GM18519 (cell line): ENCODE results near the gene WASF2.
"Not testable (repeated sequence)": the region's sequence is repeated elsewhere in the genome, so short reads cannot be mapped to it uniquely, and the experiment has no call there.

ENCODE experiments used
- ATAC-seq: cut with Tn5 transposase; IDR thresholded peaks from one replicate; pipeline ENCODE4 v1.9.1; 2021; ENCODE audit warnings: mild to moderate bottlenecking, moderate library complexity; ENCODE audit not compliant: unreplicated experiment, low FRiP score

Gene WASF2

DNA sequence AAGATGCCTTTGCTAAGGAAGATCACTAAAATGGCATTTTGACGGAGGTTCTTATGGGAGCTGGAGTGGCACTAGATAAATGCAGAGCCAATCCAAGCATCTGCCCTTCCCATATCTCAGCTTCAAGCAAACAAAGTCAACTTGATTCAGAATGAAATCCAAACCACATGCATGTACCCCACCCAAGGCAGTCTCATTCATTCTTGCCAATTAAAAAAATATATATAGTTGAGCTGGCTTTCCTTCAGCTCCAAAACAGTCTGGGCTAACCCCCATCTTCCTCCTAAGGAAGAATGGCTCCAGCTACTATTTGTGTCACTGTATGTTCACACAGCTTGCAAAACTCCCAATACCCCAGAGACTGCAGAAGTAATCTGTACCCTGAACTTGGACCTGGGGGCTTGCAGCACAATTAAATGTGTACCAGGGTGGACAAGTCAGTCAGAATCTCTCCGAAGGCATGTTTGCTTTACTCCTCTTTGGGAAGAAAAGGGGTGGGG lies 62.1 kb downstream of the WASF2 start:
- no peak for ATAC-seq

GRCh38 chr1:27427329-27427728 lies 62.6 kb downstream of the WASF2 start:
- ATAC-seq = no peak

DNA sequence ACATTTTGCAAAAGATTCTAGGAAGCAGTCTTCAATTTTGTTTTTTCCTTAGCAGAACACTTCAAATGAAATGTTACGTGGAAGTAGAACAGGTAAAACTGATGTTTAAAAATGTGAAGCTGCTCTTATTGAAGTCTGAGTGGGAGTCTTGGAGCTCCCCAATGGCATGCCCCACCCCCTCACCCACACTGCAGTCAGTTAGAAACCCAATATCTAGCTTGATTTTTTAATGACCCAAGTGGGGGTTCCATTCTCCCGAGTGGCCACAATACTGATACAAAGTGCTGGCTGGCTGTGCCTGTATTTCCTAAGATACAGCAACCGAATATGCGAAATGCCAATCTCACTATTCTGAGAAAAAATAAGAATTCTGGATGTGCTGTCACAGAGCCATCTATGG lies 66.3 kb downstream of the WASF2 start:
- no peak for ATAC-seq

GRCh38 chr1:27418326-27419185 lies 71.4 kb downstream of the WASF2 start:
- no peak for ATAC-seq

DNA sequence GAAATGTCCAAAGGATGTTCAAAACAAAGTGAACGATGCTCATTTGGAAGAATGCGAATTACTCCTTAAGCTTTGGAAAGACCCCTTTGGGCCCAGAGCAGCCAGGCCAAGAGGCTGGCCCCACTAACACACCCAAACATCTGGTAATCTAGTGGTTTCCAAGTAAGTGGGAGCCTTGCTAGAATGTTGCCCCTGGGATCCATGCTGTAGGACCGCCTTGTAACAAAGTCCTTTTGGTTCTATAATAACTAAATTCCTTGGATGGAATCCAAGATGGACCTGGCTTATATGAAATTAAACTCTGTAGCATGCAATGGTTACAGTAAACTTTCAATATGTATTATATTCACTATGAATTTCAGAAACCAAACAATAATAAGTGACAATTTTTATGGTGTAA lies 72.3 kb downstream of the WASF2 start:
- ATAC-seq = no peak

DNA sequence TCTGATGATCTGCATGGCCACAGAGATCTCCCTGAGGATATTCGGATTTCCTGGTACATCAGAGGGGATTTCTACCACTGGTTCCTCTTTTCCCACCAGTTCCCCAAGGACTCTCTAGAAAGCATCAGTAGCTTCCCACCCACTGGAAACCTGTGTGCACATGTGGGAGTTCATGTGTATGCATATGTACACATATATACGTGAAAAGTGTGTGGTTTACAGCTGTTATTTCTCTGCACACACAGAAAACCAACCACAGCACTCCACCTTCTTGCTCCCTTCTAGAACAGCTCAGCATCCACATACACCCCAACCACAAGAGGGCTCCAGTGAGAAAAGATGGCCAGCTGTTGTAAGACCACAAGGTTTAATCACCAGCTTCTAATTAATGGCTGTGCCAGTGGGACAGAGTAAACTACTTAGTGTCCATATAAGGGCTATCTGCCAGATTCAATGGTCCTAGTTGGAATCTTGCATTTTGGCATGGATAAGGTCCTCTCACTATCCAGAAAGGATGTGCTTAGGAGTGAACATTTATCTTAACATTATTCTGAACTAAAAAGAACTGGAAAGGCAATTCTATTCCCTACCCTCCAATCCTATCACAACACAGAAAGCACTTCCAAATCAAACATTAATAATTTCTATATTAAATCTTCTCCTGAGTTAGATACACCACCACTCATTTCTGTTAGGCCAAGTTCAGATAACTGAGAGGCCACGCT lies 73.4 kb downstream of the WASF2 start:
- no peak for ATAC-seq

DNA sequence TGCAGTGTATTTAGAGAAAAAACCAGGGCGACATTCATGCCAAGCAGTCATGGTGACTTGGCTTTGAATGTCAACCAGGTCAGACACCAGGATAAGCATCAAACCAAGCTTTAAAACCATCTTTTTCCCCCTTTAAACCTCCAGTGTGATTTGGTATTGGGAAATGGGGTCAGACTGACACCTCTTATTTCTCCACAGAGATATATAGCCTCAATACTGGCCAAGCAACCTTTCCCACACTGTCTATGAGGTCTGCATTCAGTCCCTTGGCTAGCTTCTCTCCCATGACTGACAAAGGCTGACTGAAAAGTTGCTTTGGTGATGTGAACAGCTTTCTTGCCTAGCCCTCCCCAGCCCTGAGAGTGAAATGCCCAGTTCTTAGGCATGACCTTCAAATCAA lies 75.9 kb downstream of the WASF2 start:
- ATAC-seq = no peak

DNA sequence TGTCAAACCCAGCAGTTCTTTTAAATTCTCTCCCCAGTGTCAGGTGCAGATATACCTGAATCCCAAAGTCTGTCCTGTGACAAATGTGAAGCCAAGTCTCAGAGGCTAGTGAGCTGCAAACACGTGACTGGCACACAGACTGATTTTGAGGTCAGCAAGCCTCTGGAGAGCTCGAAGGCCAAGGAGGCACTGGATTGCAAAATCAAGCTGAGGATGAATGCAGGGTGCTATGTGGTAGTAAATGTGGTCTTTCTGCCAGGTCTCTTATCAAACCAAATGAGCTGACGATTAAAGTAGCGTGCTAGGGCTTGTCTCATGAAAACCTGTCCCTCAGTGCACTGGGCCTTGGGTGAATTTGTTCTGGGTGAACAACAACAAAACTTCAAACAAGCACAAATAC lies 77.0 kb downstream of the WASF2 start:
- ATAC-seq = no peak

GRCh38 chr1:27412502-27412901 lies 77.5 kb downstream of the WASF2 start:
- no peak for ATAC-seq

DNA sequence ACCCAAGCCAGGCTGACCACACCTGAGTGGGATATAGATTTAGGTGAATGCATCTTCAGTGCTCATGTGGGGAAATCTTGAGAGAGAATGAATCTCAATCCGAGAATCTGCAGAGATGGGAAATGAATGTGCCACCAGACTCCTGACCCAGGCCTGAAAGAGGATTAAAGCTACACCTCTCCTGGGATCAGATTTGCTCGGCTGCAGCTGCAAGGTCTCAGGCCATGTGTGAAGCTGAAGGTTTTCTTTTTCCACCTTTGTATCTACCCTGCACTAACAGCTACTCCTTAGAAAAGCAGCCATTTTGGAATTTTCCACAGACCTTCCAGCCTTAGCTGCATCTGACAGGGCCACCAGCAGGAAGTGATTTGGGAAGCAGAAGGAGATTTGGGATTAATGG lies 79.3 kb downstream of the WASF2 start:
- ATAC-seq = no peak

DNA sequence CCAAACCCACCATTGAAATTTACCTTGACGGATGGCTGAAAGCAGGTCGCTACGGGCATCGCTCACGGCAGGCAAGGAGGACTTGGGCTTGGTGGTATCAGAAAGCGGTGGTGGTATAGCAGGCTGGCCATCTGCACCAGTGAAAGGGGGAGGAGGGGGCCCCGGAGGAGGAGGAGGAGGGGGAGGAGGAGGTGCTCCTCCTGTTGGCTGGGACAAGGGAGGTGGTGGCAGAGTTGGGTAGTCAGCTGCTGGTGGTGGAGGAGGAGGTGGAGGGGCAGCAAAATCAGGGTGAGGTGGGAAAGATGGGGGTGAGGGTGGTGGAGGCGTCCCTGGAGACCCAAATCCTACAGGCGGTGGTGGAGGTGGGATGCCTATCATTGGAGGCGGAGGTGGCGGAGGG lies 80.3 kb downstream of the WASF2 start:
- no peak for ATAC-seq

- ATAC-seq = no peak
Measured at GRCh38 chr1:27408151-27408550, 81.8 kb downstream of the WASF2 start.

DNA sequence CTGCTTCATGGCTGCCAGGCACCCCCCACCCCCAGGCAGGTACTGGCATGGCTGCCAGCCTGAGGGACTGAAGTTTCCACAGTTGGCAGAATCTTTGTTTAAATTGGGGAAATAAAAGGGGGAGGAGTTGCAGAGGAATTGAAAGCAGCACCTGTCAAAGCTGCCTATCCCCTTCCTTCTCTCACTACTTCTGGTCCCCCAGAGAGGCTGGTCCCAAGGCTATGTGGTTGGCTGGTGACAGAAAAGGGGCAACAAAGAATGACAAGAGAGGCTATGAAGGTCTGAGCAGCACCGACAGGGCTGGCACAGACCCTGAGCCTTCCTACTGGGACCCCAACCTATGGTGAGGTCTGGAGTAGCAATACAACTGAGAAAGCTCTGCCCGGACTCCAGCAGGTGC lies 83.2 kb downstream of the WASF2 start:
- ATAC-seq = not testable (repeated sequence)

DNA sequence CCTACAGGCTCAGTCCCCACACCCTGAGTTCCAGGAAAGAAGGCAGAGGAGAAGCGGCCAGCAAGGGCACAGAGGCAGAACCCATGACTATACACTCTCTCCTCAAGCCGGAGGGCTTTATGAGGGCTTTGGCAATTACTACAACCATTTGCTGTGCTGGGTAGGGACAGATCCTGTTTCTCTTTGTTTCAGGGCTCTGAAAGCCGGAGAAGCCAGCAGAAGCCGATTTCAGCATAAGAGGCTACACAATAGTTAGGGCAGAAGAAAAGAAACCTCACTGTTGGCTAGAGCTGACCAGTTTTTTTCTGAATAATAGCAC lies 83.6 kb downstream of the WASF2 start:
- no peak for ATAC-seq

GRCh38 chr1:27405598-27406361 lies 84.2 kb downstream of the WASF2 start:
- ATAC-seq = not testable (repeated sequence)

- no peak for ATAC-seq
Measured at GRCh38 chr1:27405074-27405473, 84.9 kb downstream of the WASF2 start.

GRCh38 chr1:27403931-27404330 lies 86.0 kb downstream of the WASF2 start:
- no peak for ATAC-seq

GRCh38 chr1:27403065-27403726 lies 86.8 kb downstream of the WASF2 start:
- ATAC-seq = no peak

DNA sequence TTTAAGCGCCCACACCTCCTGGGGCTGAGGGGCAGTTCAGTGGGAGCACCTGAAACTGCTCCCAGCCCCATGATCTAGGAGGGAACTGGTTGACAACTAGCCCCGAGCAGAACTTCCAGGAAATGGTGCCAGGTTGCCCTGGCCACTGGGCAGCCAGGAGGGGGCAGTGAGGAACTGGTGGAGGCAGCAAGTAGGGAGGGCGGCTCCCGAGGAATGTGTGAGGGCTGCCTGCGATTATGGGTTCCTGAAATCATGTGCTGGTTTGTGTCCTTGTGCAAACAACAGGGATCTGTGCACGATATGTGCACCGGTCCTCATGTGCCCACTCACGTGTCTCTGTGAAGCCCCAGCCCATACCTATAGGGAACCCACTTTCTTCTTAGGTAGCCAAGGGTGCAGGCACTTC lies 87.6 kb downstream of the WASF2 start:
- ATAC-seq = no peak

GRCh38 chr1:27400963-27401341 lies 89.0 kb downstream of the WASF2 start:
- no peak for ATAC-seq
